Effector CD8-positive, alpha-beta T cell (primary cell): ENCODE data around the gene ATAD3A.
"Not testable (repeated sequence)": the region's sequence is repeated elsewhere in the genome, so short reads cannot be mapped to it uniquely, and the experiment has no call there.

Source experiments
- DNase-seq: peaks from one replicate; lab custom pipeline; 2025; lab: John Stamatoyannopoulos, UW

Gene ATAD3A

DNA sequence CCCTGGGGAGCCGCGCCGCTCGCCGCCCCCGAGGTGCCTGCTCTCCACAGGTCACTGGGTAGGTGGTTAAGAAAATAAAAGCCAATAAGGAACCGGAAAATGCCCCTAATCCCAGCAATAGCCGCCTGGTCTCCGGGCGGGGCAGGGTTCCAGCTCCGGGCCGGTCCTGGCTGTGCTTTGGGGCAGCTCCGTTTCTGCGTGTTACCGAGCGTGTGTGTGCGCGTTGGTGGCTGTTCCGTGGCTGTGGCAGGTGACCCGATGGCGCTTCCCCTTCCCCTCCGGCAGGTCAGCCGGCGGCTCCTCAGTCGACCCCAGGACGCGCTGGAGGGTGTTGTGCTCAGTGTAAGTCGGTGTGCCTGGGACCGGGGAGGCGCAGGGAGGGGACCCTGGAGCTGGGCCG is 11.3 kb downstream of the ATAD3A start:
- not testable (repeated sequence) for DNase-seq

GRCh38 chr1:1523651-1524050 is 11.7 kb downstream of the ATAD3A start:
- not testable (repeated sequence) for DNase-seq

DNA sequence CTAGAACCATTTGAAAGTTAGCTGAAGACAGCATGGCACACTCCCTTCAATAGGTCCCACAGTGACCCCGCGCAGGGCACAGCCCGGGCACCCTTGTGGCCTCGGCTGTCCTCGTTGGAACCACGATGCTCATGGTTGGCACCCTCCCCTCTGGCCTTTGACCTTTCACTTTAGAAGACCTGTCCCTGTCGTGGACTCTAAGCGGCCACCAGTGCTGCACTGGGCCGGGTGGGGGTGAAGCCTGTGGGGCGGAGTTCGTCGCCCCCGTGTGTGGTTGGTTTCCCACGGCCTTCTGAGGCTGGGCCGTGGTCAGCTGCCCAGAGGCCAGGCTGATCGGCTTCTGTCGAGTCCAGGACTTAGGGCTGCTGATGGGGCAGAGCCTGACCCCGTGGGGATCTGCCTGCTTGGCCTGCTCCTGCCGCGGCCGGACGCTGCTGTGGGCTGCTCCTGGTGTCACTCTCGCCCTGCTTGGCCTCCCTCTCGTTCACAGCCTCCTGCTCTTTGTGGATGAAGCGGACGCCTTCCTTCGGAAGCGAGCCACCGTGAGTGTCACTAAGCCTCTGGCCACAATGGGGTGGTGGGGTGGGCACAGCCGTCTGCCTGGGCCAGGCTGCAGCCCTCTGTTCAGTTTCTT is 12.9 kb downstream of the ATAD3A start:
- not testable (repeated sequence) for DNase-seq

GRCh38 chr1:1526476-1526875 is 14.5 kb downstream of the ATAD3A start:
- DNase-seq = not testable (repeated sequence)

GRCh38 chr1:1527092-1527816 is 15.3 kb downstream of the ATAD3A start:
- no peak for DNase-seq

GRCh38 chr1:1528301-1529267 is 16.6 kb downstream of the ATAD3A start:
- no peak for DNase-seq

- DNase-seq = no peak
These were observed 17.4 kb downstream of the ATAD3A start for GRCh38 chr1:1529321-1529720.

GRCh38 chr1:1529936-1530335 is 18.0 kb downstream of the ATAD3A start:
- DNase-seq = no peak

- DNase-seq = no peak
These were observed 20.0 kb downstream of the ATAD3A start for GRCh38 chr1:1531947-1532346.

DNA sequence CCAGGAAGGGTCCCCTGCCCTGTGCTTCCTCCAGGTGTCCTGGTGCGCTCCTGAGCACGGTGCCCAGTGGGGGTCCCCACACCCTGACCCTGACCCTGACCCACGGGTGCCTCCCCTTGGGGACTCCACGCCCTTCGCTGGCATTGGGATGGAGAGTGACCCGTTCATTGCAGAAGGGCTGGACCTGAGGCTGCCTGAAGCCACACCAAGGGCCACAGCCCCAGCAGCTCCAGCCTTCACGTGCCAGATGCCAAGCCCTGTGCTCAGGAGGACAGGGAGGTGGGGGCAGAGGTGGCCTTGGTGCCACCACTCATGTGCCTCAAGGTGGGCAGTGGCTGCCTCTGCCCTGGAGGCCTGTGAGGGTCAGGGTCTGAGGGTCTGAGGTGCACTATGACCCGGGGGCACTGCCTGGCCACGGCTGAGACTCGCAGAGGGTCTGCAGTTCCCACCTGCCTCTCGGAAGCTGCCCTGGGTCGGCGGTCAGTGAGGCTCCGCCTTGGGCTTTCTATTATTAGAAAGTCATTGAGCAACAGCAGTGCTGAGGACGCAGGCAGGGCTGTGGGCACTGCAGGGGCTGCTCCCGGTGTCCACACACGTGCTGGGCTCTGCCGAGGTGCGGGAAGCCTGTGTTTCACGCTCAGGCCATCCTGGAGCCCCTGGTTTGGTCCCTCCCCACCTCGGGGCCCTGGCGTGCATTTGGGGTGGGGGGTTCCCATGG is 21.4 kb downstream of the ATAD3A start:
- DNase-seq = not testable (repeated sequence)

- not testable (repeated sequence) for DNase-seq
These were observed 21.9 kb downstream of the ATAD3A start for GRCh38 chr1:1533894-1534291.

DNA sequence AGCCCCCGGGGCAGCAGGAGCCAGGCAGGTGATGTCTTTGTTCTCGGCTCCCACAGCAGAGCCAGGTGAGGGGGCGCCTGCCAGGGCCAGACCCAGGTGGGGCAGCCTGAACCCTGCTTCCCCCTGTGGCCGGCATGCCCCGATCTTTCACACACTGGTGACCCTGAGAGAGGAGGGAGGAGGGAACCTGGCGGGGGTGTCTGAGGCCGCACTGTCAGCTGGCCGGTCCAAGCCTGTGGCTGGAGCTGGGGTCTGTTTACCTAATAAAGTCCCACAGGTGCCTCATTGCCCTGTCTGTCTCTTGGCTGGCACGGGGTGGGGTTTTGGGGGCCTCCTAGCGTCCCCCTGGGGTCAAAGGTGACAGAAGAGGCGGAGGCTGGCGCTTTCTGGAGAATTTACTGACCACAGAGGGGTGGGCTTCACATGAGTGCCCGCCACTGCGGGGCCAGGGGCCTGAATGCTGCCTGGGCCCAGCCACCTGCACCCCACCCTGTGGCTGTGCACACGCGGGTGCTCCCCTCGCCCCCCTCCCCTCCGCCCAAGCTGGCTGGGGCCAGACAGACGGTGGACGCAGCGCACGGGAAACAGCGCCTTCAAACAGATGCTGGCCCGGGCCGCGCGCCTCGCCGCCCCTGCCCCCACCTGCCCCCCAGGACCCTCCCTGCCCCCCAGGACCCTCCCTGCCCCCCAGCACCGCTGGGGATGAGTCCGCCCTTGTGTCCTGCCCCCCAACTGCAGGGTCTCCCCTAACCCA is 22.6 kb downstream of the ATAD3A start:
- DNase-seq = no peak

- DNase-seq = no peak
These were observed 23.4 kb downstream of the ATAD3A start for GRCh38 chr1:1535201-1536018.

GRCh38 chr1:1536019-1536937 is 24.3 kb downstream of the ATAD3A start:
- no peak for DNase-seq

DNA sequence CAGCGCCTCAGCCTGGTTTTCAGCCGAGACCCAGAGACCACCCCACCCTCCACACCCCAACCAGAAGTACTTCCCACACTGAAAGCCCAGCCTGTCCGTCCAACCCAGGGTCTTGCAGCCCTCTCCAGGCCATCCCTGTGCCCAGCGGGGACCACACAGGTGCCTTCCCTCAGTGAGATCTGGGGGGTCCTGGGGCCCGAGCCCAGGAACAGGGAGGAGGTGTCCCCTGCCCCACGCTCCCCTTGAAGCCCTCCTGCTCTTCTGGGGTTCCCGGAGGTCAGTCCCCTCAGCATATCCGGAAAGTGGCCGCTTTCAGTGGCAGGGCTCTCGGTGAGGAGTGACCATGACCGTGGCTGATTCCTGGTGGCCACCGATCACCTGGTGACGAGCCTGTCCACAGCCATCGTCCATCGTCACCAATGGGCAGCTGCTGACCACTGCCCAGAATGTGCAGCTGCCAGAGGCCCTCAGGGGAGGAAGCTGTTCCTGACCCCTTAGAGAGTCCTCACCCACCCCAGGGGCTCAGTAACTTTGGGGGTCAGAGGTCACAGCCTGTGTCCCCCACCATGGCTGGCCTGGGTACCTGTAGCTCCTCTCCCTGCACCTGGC is 25.1 kb downstream of the ATAD3A start:
- DNase-seq = no peak

DNA sequence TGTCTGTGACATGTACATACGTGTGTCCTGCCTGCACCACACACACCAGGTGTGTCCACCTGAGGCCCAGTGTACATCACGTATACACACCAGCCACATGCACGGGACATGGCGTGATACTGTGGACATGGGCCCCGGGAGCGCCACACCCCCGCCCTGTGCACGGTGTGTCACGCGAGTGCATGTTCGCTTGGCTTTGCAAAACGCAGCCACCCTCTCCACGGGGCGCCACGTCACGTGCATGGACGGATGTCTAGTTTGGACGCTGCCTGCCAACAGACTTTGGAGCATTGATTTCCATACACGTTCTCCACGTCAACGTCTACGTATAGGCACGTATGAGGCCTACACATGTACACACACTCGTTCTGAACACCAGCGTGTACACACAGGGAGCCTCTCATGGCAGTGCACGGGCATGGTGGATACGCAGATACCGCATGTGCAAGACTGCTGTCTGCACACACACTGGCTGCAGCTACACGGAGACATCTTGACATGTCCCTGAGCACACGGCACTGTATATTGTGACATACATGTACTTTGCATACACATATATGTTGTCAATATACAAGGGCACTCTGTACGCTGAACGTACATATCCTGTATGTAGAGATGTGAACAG is 25.8 kb downstream of the ATAD3A start:
- no peak for DNase-seq

DNA sequence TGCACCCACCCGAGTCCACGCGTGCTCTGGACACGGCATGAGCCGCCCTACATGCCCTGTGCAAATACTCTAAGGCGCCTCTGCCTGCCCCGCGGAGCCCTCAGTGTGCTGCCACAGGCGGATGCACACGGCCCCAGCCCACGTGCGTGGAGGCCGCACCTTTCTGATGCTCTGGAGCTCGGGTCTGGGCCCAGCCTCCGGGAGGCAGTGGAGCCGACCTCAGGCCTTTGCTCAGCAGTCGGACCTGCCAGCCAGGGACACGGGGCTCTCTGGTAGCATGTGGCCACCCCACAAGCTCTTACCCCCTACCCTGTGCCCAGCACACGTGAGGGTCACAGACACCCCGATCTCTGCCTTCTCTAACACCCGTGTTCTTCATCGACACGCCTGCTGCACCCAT is 26.4 kb downstream of the ATAD3A start:
- DNase-seq = no peak

DNA sequence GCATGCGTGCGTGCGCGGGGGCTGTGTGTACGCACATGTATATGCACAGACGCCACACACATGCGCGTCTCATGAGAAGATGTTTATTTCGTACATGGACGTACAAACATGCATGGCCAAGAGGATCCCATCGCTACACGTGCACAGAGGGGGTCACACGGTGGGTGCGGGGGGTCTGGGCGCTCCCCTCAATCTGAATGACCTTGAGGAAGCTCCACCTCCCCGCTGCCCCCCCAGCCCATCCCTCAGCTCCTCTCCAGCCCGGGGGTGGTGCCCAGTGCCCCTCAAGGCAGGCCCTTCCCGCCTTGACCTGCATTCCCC is 27.0 kb downstream of the ATAD3A start:
- DNase-seq = no peak
